Measurements from ENCODE around the gene CALHM5. TPM values are rescaled to one million over a fixed set of nuclear protein-coding genes. Genes with fewer than 3 reads are reported as not detected.

Gene CALHM5
- total RNA-seq, 4 donors from 2014 or later, result 0.48 to 6.0 (median 1.4) TPM

- DNase-seq (ENCODE audit: low spot score), result no peak
- TF ChIP-seq, protein P1, sequence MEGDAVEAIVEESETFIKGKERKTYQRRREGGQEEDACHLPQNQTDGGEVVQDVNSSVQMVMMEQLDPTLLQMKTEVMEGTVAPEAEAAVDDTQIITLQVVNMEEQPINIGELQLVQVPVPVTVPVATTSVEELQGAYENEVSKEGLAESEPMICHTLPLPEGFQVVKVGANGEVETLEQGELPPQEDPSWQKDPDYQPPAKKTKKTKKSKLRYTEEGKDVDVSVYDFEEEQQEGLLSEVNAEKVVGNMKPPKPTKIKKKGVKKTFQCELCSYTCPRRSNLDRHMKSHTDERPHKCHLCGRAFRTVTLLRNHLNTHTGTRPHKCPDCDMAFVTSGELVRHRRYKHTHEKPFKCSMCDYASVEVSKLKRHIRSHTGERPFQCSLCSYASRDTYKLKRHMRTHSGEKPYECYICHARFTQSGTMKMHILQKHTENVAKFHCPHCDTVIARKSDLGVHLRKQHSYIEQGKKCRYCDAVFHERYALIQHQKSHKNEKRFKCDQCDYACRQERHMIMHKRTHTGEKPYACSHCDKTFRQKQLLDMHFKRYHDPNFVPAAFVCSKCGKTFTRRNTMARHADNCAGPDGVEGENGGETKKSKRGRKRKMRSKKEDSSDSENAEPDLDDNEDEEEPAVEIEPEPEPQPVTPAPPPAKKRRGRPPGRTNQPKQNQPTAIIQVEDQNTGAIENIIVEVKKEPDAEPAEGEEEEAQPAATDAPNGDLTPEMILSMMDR (IDR thresholded peaks at IDR 0.05), result no peak
- no peak for ATAC-seq (ENCODE audit: low FRiP score)
Measured at GRCh38 chr6:116508527-116508926, 2.9 kb upstream of the CALHM5 start.

GRCh38 chr6:116512111-116512559 lies 696 bp downstream of the CALHM5 start:
- no peak for DNase-seq (ENCODE audit: low spot score)
- no peak for ATAC-seq (ENCODE audit: low FRiP score)
- TF ChIP-seq, protein P1 (IDR thresholded peaks at IDR 0.05), result no peak

DNA sequence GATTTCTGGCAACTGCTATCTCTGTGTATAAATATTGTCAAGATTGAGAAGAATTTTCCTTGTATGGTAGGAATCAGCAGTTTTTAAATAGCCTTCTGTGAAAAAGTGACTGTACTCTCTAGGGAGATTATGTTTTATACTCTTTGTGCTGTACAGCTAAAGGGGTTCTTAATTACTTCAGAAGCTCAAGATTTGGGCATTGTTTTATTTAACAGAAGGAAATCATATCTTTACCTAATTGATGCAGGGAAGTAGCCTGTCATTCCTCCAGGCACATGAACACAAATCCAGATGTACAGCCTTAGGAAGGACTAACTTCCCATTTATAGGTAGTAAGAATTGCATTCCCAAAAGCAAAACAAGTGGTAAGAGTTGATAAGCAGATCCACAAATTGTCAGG lies 1.3 kb downstream of the CALHM5 start:
- TF ChIP-seq, protein P1 (IDR thresholded peaks at IDR 0.05), result no peak

DNA sequence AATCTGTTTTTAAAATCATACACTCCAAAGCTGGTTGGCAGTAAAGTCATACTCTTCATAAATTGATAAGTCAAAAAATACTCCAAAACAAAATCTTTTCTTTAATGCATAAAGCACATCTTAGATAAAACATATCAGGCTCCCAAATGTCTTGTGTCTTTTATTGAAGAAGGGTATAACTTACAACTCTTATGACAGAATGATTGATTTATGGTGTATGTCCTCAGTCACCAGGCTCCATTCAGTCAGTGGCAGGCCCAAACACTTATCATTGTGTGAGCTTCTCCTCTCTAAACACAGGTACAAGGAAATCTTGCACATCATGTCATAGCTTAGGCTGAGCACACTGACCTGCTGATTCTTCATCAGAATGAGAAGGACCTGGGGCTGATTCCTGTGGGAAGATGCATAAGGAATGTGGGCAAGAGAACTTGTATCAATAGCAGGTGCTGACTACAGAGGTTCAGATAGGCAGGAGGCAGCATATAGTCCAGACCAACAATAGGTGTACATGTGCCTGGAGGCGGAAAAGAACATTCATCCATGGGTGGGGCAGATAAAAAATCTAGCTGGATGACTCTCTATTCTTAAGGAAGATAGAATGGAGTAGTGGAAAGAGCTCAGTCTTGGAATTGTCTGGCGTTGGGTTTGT lies 1.9 kb downstream of the CALHM5 start:
- TF ChIP-seq, protein P1 (IDR thresholded peaks at IDR 0.05), result no peak
- ATAC-seq (ENCODE audit: low FRiP score) (no peak), DNase-seq (ENCODE audit: low spot score) (no peak)

More for the DNA sequence above, 1.3 kb downstream of the CALHM5 start:
- DNase-seq (ENCODE audit: low spot score) (no peak), ATAC-seq (ENCODE audit: low FRiP score) (no peak)

DNA sequence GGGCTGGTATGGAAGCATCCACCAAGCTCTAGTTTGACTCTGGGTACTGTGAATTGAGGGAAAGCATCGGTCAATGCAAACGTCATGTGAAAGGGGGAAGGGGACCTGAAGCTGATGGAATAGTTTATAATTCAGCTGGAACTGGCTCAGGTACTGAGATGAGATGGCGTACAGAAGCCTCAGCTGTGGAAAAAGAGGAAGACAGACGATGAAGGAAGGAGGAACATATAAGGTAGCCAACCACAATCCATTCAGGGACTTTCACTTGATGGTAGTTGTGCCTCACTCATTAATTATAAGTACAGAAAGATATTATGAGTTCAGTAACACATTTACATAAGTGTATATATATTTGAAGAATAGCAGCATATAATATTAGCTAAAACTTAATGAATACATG lies 2.7 kb downstream of the CALHM5 start:
- TF ChIP-seq, protein P1 (IDR thresholded peaks at IDR 0.05), result no peak
- ATAC-seq (ENCODE audit: low FRiP score), result no peak
- no peak for DNase-seq (ENCODE audit: low spot score)

- TF ChIP-seq, protein P1 (IDR thresholded peaks at IDR 0.05), result no peak
- DNase-seq (ENCODE audit: low spot score), result no peak
- ATAC-seq (ENCODE audit: low FRiP score), result no peak
Measured at GRCh38 chr6:116515141-116515540, 3.7 kb downstream of the CALHM5 start.
